ENCODE data around the gene SHC4. TPM values are rescaled to one million over a fixed set of nuclear protein-coding genes. Genes with fewer than 3 reads are reported as not detected.
A peak's percentile ranks its signal among the peaks of the same experiment; 100 is the strongest.

The SHC4 gene
- polyA plus RNA-seq, 1 of the 3 experiments (the other 2 are of a cell fraction) = 1.6 TPM

- H3K4me1 ChIP-seq (ENCODE audit: control insufficient read depth in 1 of 2, insufficient read depth in 2 of 2, low read depth in 1 of 2, low read length in 1 of 2) = peaks cover 0 to 12% of the 10 kb centered on the region in 2 experiments; a peak in 2 of 4 replicates
- peaks cover 16% of the 10 kb centered on the region for H3F3A ChIP-seq (replicated peaks; ENCODE audit: insufficient read depth)
- H3K9me3 ChIP-seq = no peaks in the 10 kb centered on the region
- H3K27me3 ChIP-seq (ENCODE audit: insufficient read depth) = no peaks in the 10 kb centered on the region
- no peaks in the 10 kb centered on the region for H3K9me2 ChIP-seq
- peak overlapping the region; percentile 82 for H3K4me2 ChIP-seq
- peaks cover 4 to 13% of the 10 kb centered on the region in 2 experiments for H3K36me3 ChIP-seq (replicated peaks in 1 of 2; ENCODE audit: control insufficient read depth in 1 of 2, insufficient read depth in 2 of 2, low read length in 1 of 2)
- peak overlapping the region; percentile 82 to 98; a peak in 2 of 4 replicates for H3K4me3 ChIP-seq (ENCODE audit: low read depth in 2 of 2, low read length in 1 of 2)
- ChIA-PET CTCF (interaction anchor here (1.2 to 3.8 kb wide), 5 partner anchors 19 to 265 kb away, joined by 3 to 33 read pairs (median 5); partner anchors contain the start of gene SHC4), POLR2A (no interaction called here)
- peak overlapping the region; percentile 83; the same call in 1 of the 2 replicates for H3K9ac ChIP-seq
- no peak overlapping the region for H3K27ac ChIP-seq (ENCODE audit: low read depth in 2 of 2, low read length in 1 of 2)
- 66% methylated on average over 3 of the region's 3 CpGs for WGBS (ENCODE audit: low lambda C conversion rate)
- H2AFZ ChIP-seq (ENCODE audit: low read depth) = no peak overlapping the region
- H3K79me2 ChIP-seq (ENCODE audit: insufficient read depth) = peaks cover 31% of the 10 kb centered on the region
- peaks cover 17% of the 10 kb centered on the region for H4K20me1 ChIP-seq (ENCODE audit: insufficient read depth)
- TF ChIP-seq SIN3A (IDR thresholded peaks at IDR 0.05; ENCODE audit: borderline replicate concordance, low read depth, low read length) = no peak
- TF ChIP-seq CHD2 (IDR thresholded peaks at IDR 0.05; ENCODE audit: low read length, partially characterized antibody) = no peak
- no peak for TF ChIP-seq RAD21 (IDR thresholded peaks at IDR 0.05; ENCODE audit: low read length)
- no peak for TF ChIP-seq FOXJ3 (CRISPR knock-in tag; IDR thresholded peaks at IDR 0.05)
- TF ChIP-seq ELF1 (IDR thresholded peaks at IDR 0.05) = no peak
- no peak for TF ChIP-seq TEAD4 (IDR thresholded peaks at IDR 0.05; ENCODE audit: borderline replicate concordance, insufficient read depth)
- no peak for TF ChIP-seq GATA2 (CRISPR knock-in tag; IDR thresholded peaks at IDR 0.05)
- TF ChIP-seq NRF1 (IDR thresholded peaks at IDR 0.05; ENCODE audit: low read depth, low read length) = no peak
- TF ChIP-seq, protein P1, sequence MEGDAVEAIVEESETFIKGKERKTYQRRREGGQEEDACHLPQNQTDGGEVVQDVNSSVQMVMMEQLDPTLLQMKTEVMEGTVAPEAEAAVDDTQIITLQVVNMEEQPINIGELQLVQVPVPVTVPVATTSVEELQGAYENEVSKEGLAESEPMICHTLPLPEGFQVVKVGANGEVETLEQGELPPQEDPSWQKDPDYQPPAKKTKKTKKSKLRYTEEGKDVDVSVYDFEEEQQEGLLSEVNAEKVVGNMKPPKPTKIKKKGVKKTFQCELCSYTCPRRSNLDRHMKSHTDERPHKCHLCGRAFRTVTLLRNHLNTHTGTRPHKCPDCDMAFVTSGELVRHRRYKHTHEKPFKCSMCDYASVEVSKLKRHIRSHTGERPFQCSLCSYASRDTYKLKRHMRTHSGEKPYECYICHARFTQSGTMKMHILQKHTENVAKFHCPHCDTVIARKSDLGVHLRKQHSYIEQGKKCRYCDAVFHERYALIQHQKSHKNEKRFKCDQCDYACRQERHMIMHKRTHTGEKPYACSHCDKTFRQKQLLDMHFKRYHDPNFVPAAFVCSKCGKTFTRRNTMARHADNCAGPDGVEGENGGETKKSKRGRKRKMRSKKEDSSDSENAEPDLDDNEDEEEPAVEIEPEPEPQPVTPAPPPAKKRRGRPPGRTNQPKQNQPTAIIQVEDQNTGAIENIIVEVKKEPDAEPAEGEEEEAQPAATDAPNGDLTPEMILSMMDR (IDR thresholded peaks at IDR 0.05) = no peak
- TF ChIP-seq, protein P2, sequence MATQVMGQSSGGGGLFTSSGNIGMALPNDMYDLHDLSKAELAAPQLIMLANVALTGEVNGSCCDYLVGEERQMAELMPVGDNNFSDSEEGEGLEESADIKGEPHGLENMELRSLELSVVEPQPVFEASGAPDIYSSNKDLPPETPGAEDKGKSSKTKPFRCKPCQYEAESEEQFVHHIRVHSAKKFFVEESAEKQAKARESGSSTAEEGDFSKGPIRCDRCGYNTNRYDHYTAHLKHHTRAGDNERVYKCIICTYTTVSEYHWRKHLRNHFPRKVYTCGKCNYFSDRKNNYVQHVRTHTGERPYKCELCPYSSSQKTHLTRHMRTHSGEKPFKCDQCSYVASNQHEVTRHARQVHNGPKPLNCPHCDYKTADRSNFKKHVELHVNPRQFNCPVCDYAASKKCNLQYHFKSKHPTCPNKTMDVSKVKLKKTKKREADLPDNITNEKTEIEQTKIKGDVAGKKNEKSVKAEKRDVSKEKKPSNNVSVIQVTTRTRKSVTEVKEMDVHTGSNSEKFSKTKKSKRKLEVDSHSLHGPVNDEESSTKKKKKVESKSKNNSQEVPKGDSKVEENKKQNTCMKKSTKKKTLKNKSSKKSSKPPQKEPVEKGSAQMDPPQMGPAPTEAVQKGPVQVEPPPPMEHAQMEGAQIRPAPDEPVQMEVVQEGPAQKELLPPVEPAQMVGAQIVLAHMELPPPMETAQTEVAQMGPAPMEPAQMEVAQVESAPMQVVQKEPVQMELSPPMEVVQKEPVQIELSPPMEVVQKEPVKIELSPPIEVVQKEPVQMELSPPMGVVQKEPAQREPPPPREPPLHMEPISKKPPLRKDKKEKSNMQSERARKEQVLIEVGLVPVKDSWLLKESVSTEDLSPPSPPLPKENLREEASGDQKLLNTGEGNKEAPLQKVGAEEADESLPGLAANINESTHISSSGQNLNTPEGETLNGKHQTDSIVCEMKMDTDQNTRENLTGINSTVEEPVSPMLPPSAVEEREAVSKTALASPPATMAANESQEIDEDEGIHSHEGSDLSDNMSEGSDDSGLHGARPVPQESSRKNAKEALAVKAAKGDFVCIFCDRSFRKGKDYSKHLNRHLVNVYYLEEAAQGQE (IDR thresholded peaks at IDR 0.05; ENCODE audit: low read depth, low read length) = no peak
- TF ChIP-seq MXI1 (IDR thresholded peaks at IDR 0.05; ENCODE audit: low read depth, low read length) = no peak
- TF ChIP-seq MEF2A (IDR thresholded peaks at IDR 0.05; ENCODE audit: borderline replicate concordance, low read depth) = no peak
- no peak for DNase-seq
These were observed 83.6 kb downstream of the SHC4 start for GRCh38 chr15:48880070-48880634.
